SK-N-SH (cell line): Measurements from ENCODE around the gene PRG3. TPM values are rescaled to one million over a fixed set of nuclear protein-coding genes. Genes with fewer than 3 reads are reported as not detected.

Experiments
- CTCF ChIA-PET: fragments of 300-600, 350-600 bp; formaldehyde crosslinking; extraction: SDS; loops from one replicate; lab custom pipeline; 2021; lab: Yijun Ruan, JAX
- POLR2A ChIA-PET: fragments of 350-600 bp; sonication (Branson Sonifier 250); formaldehyde crosslinking; extraction: SDS; loops from one replicate; lab custom pipeline; 2020; ENCODE audit warnings: antibody characterized with exemption, inconsistent platforms; lab: Yijun Ruan, JAX
- DNase-seq: peaks from one replicate; pipeline ENCODE4 v3.0.0; 2012
- H2AFZ ChIP-seq: fragments of 200-600 bp; sonication (generic); 2 replicates; pipeline ENCODE4 v1.8.1; 2016; ENCODE audit warnings: antibody characterized with exemption, mild to moderate bottlenecking, low read depth
- H3F3A ChIP-seq: fragments of 200-600 bp; sonication (generic); replicated peaks from 2 replicates; pipeline ENCODE3; 2016; ENCODE audit warnings: antibody characterized with exemption, mild to moderate bottlenecking; ENCODE audit not compliant: insufficient read depth
- H3K27ac ChIP-seq, 2 experiments: fragments of 200-500 bp in 1 of 2; fragments of 200-600 bp in 1 of 2; sonication (Bioruptor generic) in 1 of 2; sonication (generic), shearing (Covaris generic) in 1 of 2; 2 replicates each; pipeline versions ENCODE4 v1.5.1 to v1.6.1; 2014 to 2016; ENCODE audit warnings: low read depth in 2 of 2, inconsistent platforms in 1 of 2, low read length in 1 of 2, mild to moderate bottlenecking in 1 of 2, mixed read lengths in 1 of 2
- H3K27me3 ChIP-seq: fragments of 200-600 bp; sonication (generic), shearing (Covaris generic); 2 replicates; pipeline ENCODE4 v1.6.1; 2016; ENCODE audit warnings: mixed run types; ENCODE audit not compliant: insufficient read depth
- H3K36me3 ChIP-seq, 2 experiments: fragments of 200-500 bp in 1 of 2; fragments of 200-600 bp in 1 of 2; sonication (Bioruptor generic) in 1 of 2; sonication (generic) in 1 of 2; replicated peaks in 1 of 2; 2 replicates each; pipeline versions ENCODE3 to v1.5.1; 2014 to 2016; ENCODE audit warnings: low read length in 1 of 2, mild to moderate bottlenecking in 1 of 2; ENCODE audit not compliant: insufficient read depth in 2 of 2, control insufficient read depth in 1 of 2
- H3K4me1 ChIP-seq, 2 experiments: fragments of 200-500 bp in 1 of 2; fragments of 200-600 bp in 1 of 2; sonication (Bioruptor generic) in 1 of 2; sonication (generic), shearing (Covaris generic) in 1 of 2; 2 replicates each; pipeline versions ENCODE4 v1.5.1 to v1.6.1; 2014 to 2016; ENCODE audit warnings: low read depth in 1 of 2, low read length in 1 of 2, mixed run types in 1 of 2; ENCODE audit not compliant: insufficient read depth in 2 of 2, control insufficient read depth in 1 of 2
- H3K4me2 ChIP-seq: fragments of 200-600 bp; sonication (generic), shearing (Covaris generic); 2 replicates; pipeline ENCODE4 v1.6.1; 2017; ENCODE audit warnings: mixed run types
- H3K4me3 ChIP-seq, 2 experiments: fragments of 200-500 bp in 1 of 2; fragments of 200-600 bp in 1 of 2; sonication (Bioruptor generic) in 1 of 2; sonication (generic), shearing (Covaris generic) in 1 of 2; 2 replicates each; pipeline versions ENCODE4 v1.5.1 to v1.8.1; 2014 to 2016; ENCODE audit warnings: low read depth in 2 of 2, inconsistent platforms in 1 of 2, low read length in 1 of 2, mild to moderate bottlenecking in 1 of 2, mixed read lengths in 1 of 2, moderate library complexity in 1 of 2
- H3K79me2 ChIP-seq: fragments of 200-600 bp; sonication (generic); 2 replicates; pipeline ENCODE4 v1.8.1; 2017; ENCODE audit warnings: mild to moderate bottlenecking; ENCODE audit not compliant: insufficient read depth
- H3K9ac ChIP-seq: fragments of 200-600 bp; sonication (generic); 2 replicates; pipeline ENCODE4 v1.6.1; 2017; ENCODE audit warnings: mixed run types
- H3K9me2 ChIP-seq: fragments of 200-600 bp; sonication (generic); 2 replicates; pipeline ENCODE4 v1.6.1; 2017; ENCODE audit warnings: mixed run types
- H3K9me3 ChIP-seq: fragments of 200-600 bp; sonication (generic); 2 replicates; pipeline ENCODE4 v1.6.1; 2017; ENCODE audit warnings: mixed run types, mild to moderate bottlenecking, moderate library complexity
- H4K20me1 ChIP-seq: fragments of 200-600 bp; sonication (generic); 2 replicates; pipeline ENCODE4 v1.6.1; 2017; ENCODE audit warnings: mild to moderate bottlenecking, mixed run types; ENCODE audit not compliant: insufficient read depth
- CHD2 ChIP-seq: fragments of 150-350 bp; IDR thresholded peaks from 2 replicates; pipeline ENCODE4 v1.6.1; 2018; ENCODE audit warnings: low read length; ENCODE audit not compliant: partially characterized antibody
- FOXJ3 ChIP-seq: sonication (generic); formaldehyde crosslinking; IDR thresholded peaks from 2 replicates; pipeline ENCODE4 v1.5.1; 2020; ENCODE audit warnings: mild to moderate bottlenecking, missing genetic modification reagents
- GATA2 ChIP-seq: sonication (generic); formaldehyde crosslinking; IDR thresholded peaks from 2 replicates; pipeline ENCODE4 v1.5.0; 2020; ENCODE audit warnings: mild to moderate bottlenecking, missing genetic modification reagents
- JUND ChIP-seq: IDR thresholded peaks from 2 replicates; pipeline ENCODE4 v1.4.0; 2012
- MAX ChIP-seq: IDR thresholded peaks from 2 replicates; pipeline ENCODE4 v1.4.0; 2012; ENCODE audit warnings: low read depth
- MEF2A ChIP-seq: IDR thresholded peaks from 2 replicates; pipeline ENCODE4 v1.4.0; 2012; ENCODE audit warnings: low read depth, borderline replicate concordance
- MXI1 ChIP-seq: IDR thresholded peaks from 2 replicates; pipeline ENCODE4 v1.6.1; 2012; ENCODE audit warnings: mild to moderate bottlenecking, low read depth, low read length, improper control_type of control experiment
- NFIC ChIP-seq: IDR thresholded peaks from 2 replicates; pipeline ENCODE4 v1.4.0; 2012; ENCODE audit warnings: borderline replicate concordance
- NRF1 ChIP-seq: IDR thresholded peaks from 2 replicates; pipeline ENCODE4 v1.6.1; 2012; ENCODE audit warnings: low read depth, mild to moderate bottlenecking, low read length
- RAD21 ChIP-seq: IDR thresholded peaks from 2 replicates; pipeline ENCODE4 v1.6.1; 2012; ENCODE audit warnings: mild to moderate bottlenecking, low read length
- RCOR1 ChIP-seq: fragments of 150-350 bp; IDR thresholded peaks from 2 replicates; pipeline ENCODE4 v1.6.1; 2017; ENCODE audit warnings: antibody characterized with exemption, low read length
- RFX5 ChIP-seq: IDR thresholded peaks from 2 replicates; pipeline ENCODE4 v1.6.1; 2012; ENCODE audit warnings: mild to moderate bottlenecking, improper control_type of control experiment, low read length
- RXRA ChIP-seq: IDR thresholded peaks from 2 replicates; pipeline ENCODE4 v1.4.0; 2012; ENCODE audit warnings: low read depth, mild to moderate bottlenecking, borderline replicate concordance
- SIN3A ChIP-seq: IDR thresholded peaks from 2 replicates; pipeline ENCODE4 v1.6.1; 2012; ENCODE audit warnings: low read depth, mild to moderate bottlenecking, low read length, moderate library complexity, borderline replicate concordance
- SMC3 ChIP-seq: IDR thresholded peaks from 2 replicates; pipeline ENCODE4 v1.6.1; 2012; ENCODE audit warnings: low read depth, low read length, improper control_type of control experiment
- TAF1 ChIP-seq: IDR thresholded peaks from 2 replicates; pipeline ENCODE4 v1.6.1; 2012; ENCODE audit warnings: low read depth, mild to moderate bottlenecking, low read length, moderate library complexity, borderline replicate concordance
- YY1 ChIP-seq: IDR thresholded peaks from 2 replicates; pipeline ENCODE4 v1.4.0; 2012; ENCODE audit warnings: low read depth, mild to moderate bottlenecking
- WGBS: methylation state at CpG from one replicate; pipeline ENCODE4 v1.1.6; 2017; ENCODE audit warnings: low lambda C conversion rate; 5-methylcytosine and 5-hydroxymethylcytosine counted together
- polyA plus RNA-seq, 3 experiments: library from polyadenylated mRNA; depleted of rRNA; stranded (reverse); fragments of >200 nt; gene quantifications; 2 replicates each; pipeline ENCODE4 v1.2.3, GENCODE V29; 2012
- TF ChIP-seq, protein P1 (sequence below): fragments of 150-350 bp; IDR thresholded peaks from 2 replicates; pipeline ENCODE4 v1.6.1; 2017; ENCODE audit warnings: antibody characterized with exemption, low read length, low read depth, borderline replicate concordance
- TF ChIP-seq, protein P2 (sequence below): IDR thresholded peaks from 2 replicates; pipeline ENCODE4 v1.4.0; 2012; ENCODE audit warnings: low read depth, borderline replicate concordance

The PRG3 gene
- polyA plus RNA-seq, 1 of the 3 experiments (the other 2 are of a cell fraction): not detected

GRCh38 chr11:57407010-57407920, 26.3 kb upstream of the PRG3 start:
- Histone ChIP-seq H2AFZ (no peak overlapping the region), H4K20me1 (no peaks in the 10 kb centered on the region), H3K4me3 (no peak overlapping the region), H3K36me3 (no peaks in the 10 kb centered on the region), H3F3A (no peaks in the 10 kb centered on the region), H3K79me2 (no peaks in the 10 kb centered on the region), H3K4me1 (no peaks in the 10 kb centered on the region; a peak in 1 of 4 replicates), H3K9me2 (no peaks in the 10 kb centered on the region), H3K9ac (no peak overlapping the region), H3K27ac (no peak overlapping the region), H3K27me3 (no peaks in the 10 kb centered on the region; the same call in 1 of the 2 replicates), H3K4me2 (no peak overlapping the region), H3K9me3 (no peaks in the 10 kb centered on the region)
- no peak for DNase-seq
- 67% methylated on average over 9 of the region's 9 CpGs for WGBS
- TF ChIP-seq, protein P1, sequence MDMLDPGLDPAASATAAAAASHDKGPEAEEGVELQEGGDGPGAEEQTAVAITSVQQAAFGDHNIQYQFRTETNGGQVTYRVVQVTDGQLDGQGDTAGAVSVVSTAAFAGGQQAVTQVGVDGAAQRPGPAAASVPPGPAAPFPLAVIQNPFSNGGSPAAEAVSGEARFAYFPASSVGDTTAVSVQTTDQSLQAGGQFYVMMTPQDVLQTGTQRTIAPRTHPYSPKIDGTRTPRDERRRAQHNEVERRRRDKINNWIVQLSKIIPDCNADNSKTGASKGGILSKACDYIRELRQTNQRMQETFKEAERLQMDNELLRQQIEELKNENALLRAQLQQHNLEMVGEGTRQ: no peak
- no peak for TF ChIP-seq MXI1
- no peak for TF ChIP-seq RFX5
- TF ChIP-seq, protein P2, sequence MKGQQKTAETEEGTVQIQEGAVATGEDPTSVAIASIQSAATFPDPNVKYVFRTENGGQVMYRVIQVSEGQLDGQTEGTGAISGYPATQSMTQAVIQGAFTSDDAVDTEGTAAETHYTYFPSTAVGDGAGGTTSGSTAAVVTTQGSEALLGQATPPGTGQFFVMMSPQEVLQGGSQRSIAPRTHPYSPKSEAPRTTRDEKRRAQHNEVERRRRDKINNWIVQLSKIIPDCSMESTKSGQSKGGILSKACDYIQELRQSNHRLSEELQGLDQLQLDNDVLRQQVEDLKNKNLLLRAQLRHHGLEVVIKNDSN: no peak
- TF ChIP-seq JUND: no peak
- no peak for TF ChIP-seq TAF1
- TF ChIP-seq MEF2A: no peak
- no peak for TF ChIP-seq FOXJ3
- TF ChIP-seq MAX: no peak
- ChIA-PET CTCF (no interaction called here), POLR2A (no interaction called here)

DNA sequence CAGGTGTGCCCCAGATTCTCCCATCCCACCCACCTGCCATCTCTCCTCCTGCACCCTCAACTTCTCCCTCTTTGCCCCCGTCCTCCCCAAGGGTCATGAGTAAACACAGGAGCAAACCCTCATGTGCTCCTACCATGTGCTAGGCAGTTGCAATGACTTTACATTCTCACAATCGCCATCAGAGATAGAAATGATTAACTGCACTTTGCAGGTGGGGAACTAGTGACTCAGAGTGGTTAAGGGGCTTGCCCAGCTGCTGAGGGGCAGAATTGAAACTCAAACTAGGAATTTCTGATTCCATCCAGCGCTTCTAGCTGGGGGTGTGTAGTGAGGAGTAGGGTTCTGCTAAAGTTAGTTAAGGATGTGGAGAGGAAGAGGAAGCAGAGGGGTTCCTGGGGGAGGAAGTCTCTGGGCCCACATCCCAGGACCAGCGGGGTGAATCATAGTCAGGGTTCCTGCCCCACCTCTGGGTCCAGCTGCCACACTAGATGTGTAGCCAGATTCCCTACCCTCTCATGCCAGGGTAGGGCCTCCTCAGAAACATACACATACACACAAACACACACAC, 25.5 kb upstream of the PRG3 start:
- Histone ChIP-seq H3K27ac (no peak overlapping the region), H3K4me3 (no peak overlapping the region), H3K9me3 (no peaks in the 10 kb centered on the region), H3K4me1 (no peaks in the 10 kb centered on the region; a peak in 1 of 4 replicates), H3K36me3 (no peaks in the 10 kb centered on the region), H2AFZ (no peak overlapping the region), H4K20me1 (no peaks in the 10 kb centered on the region), H3K4me2 (no peak overlapping the region), H3F3A (no peaks in the 10 kb centered on the region), H3K27me3 (no peaks in the 10 kb centered on the region; the same call in 1 of the 2 replicates), H3K9ac (no peak overlapping the region), H3K79me2 (no peaks in the 10 kb centered on the region), H3K9me2 (no peaks in the 10 kb centered on the region)
- ChIA-PET CTCF (no interaction called here), POLR2A (no interaction called here)
- WGBS: 45% methylated on average over 4 of the region's 4 CpGs
- DNase-seq: no peak
- TF ChIP-seq SMC3 (no peak), CHD2 (no peak), NRF1 (no peak), NFIC (no peak), SIN3A (no peak), YY1 (no peak), GATA2 (CRISPR knock-in tag) (no peak), MXI1 (no peak), RFX5 (no peak), RAD21 (no peak), RCOR1 (no peak), RXRA (no peak)
- TF ChIP-seq, protein P2: no peak
- TF ChIP-seq, protein P1: no peak
